ENCODE measurements around the gene PLEKHA7.

DNA sequence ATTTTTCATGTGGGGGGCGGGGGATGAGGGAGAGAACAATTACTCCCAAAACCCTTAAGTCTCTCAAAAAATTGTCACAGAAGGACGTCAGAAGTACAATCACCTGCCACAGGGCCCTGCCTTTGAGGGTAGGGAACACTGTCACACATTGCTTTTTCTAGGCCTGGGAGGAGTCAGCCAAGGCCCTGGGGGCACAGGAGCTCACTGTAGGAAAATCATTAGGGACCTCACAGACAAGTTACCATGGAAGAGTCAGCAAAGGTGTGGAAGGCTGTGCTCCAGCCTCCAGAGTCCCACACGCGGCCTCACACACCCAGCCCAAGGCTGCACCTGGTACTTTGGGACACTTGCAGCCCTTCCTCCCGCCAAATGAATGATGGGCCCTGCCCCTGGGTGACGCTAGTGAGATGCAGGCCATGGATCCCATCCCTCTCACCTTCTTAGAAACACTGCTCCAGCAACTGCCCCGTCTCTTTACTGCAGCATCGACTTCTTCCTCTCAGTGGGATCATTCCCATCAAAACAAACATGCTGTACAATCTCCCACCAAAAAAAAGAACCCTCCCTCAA, 3.3 kb downstream of the PLEKHA7 start:
- TF ChIP-seq TP53 (CRISPR knock-in tag; IDR thresholded peaks at IDR 0.05): no peak
- TF ChIP-seq, protein P1, sequence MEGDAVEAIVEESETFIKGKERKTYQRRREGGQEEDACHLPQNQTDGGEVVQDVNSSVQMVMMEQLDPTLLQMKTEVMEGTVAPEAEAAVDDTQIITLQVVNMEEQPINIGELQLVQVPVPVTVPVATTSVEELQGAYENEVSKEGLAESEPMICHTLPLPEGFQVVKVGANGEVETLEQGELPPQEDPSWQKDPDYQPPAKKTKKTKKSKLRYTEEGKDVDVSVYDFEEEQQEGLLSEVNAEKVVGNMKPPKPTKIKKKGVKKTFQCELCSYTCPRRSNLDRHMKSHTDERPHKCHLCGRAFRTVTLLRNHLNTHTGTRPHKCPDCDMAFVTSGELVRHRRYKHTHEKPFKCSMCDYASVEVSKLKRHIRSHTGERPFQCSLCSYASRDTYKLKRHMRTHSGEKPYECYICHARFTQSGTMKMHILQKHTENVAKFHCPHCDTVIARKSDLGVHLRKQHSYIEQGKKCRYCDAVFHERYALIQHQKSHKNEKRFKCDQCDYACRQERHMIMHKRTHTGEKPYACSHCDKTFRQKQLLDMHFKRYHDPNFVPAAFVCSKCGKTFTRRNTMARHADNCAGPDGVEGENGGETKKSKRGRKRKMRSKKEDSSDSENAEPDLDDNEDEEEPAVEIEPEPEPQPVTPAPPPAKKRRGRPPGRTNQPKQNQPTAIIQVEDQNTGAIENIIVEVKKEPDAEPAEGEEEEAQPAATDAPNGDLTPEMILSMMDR (IDR thresholded peaks at IDR 0.05): no peak
- no peak for TF ChIP-seq NR2C2 (CRISPR knock-in tag; IDR thresholded peaks at IDR 0.05)
- TF ChIP-seq, protein P2, sequence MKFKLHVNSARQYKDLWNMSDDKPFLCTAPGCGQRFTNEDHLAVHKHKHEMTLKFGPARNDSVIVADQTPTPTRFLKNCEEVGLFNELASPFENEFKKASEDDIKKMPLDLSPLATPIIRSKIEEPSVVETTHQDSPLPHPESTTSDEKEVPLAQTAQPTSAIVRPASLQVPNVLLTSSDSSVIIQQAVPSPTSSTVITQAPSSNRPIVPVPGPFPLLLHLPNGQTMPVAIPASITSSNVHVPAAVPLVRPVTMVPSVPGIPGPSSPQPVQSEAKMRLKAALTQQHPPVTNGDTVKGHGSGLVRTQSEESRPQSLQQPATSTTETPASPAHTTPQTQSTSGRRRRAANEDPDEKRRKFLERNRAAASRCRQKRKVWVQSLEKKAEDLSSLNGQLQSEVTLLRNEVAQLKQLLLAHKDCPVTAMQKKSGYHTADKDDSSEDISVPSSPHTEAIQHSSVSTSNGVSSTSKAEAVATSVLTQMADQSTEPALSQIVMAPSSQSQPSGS (CRISPR knock-in tag; IDR thresholded peaks at IDR 0.05; ENCODE audit: borderline replicate concordance, low read depth): no peak
- TF ChIP-seq, protein P3, sequence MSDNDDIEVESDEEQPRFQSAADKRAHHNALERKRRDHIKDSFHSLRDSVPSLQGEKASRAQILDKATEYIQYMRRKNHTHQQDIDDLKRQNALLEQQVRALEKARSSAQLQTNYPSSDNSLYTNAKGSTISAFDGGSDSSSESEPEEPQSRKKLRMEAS (CRISPR knock-in tag; IDR thresholded peaks at IDR 0.05): no peak
- TF ChIP-seq, protein P4, sequence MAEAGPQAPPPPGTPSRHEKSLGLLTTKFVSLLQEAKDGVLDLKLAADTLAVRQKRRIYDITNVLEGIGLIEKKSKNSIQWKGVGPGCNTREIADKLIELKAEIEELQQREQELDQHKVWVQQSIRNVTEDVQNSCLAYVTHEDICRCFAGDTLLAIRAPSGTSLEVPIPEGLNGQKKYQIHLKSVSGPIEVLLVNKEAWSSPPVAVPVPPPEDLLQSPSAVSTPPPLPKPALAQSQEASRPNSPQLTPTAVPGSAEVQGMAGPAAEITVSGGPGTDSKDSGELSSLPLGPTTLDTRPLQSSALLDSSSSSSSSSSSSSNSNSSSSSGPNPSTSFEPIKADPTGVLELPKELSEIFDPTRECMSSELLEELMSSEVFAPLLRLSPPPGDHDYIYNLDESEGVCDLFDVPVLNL (CRISPR knock-in tag; IDR thresholded peaks at IDR 0.05; ENCODE audit: borderline replicate concordance, low read depth): no peak
- TF ChIP-seq, protein P5, sequence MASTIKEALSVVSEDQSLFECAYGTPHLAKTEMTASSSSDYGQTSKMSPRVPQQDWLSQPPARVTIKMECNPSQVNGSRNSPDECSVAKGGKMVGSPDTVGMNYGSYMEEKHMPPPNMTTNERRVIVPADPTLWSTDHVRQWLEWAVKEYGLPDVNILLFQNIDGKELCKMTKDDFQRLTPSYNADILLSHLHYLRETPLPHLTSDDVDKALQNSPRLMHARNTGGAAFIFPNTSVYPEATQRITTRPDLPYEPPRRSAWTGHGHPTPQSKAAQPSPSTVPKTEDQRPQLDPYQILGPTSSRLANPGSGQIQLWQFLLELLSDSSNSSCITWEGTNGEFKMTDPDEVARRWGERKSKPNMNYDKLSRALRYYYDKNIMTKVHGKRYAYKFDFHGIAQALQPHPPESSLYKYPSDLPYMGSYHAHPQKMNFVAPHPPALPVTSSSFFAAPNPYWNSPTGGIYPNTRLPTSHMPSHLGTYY (CRISPR knock-in tag; IDR thresholded peaks at IDR 0.05): no peak
- no peak for TF ChIP-seq TEAD4 (CRISPR knock-in tag; IDR thresholded peaks at IDR 0.05)
- TF ChIP-seq ELF4 (CRISPR knock-in tag; IDR thresholded peaks at IDR 0.05; ENCODE audit: low read depth): no peak
- TF ChIP-seq, protein P6, sequence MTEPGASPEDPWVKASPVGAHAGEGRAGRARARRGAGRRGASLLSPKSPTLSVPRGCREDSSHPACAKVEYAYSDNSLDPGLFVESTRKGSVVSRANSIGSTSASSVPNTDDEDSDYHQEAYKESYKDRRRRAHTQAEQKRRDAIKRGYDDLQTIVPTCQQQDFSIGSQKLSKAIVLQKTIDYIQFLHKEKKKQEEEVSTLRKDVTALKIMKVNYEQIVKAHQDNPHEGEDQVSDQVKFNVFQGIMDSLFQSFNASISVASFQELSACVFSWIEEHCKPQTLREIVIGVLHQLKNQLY (CRISPR knock-in tag; IDR thresholded peaks at IDR 0.05): no peak
- TF ChIP-seq ZNF121 (CRISPR knock-in tag; IDR thresholded peaks at IDR 0.05): no peak

Measured in WTC11 (cell line).